Gastrocnemius medialis (tissue), 4 donors: ENCODE results near the gene KCNJ3.

Experiments used
- POLR2A ChIP-seq, 2 donors: fragments of 450-650 bp; IDR thresholded peaks; one replicate each; pipeline ENCODE4 v1.6.1; 2017; ENCODE audit warnings: antibody characterized with exemption in 2 of 2, mild to moderate bottlenecking in 2 of 2, moderate library complexity in 2 of 2
- TF ChIP-seq, protein P1 (sequence below), 5 experiments: fragments of 450-650 bp in 3 of 5; fragments of 200-600 bp in 2 of 5; sonication (generic) in 2 of 5; IDR thresholded peaks in 4 of 5; conservative IDR thresholded peaks in 1 of 5; 1 replicate in 4 of 5; 2 replicates in 1 of 5; pipeline ENCODE4 v1.5.1; 2016 to 2019; ENCODE audit warnings: antibody characterized with exemption in 5 of 5, mild to moderate bottlenecking in 3 of 5, moderate library complexity in 3 of 5

DNA sequence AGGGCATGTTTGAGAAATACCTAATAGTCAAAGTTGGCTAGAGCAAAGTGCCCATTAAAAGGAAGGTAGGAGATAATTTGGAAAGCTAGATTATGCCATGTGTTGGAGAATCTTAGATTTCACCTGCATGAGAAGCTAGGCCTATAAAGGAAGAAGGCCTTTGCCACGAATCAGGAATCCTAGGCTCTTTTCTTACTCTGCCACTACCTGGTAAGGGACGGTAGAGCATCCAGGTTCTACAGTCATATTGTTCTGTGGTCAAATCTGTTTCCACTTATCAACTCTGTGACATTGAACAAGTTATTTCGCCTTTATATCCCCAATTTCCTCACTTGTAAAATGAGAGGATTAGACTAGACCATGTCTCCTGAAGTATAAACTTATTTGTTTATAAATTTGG, 3.6 kb upstream of the KCNJ3 start:
- TF ChIP-seq, protein P1, sequence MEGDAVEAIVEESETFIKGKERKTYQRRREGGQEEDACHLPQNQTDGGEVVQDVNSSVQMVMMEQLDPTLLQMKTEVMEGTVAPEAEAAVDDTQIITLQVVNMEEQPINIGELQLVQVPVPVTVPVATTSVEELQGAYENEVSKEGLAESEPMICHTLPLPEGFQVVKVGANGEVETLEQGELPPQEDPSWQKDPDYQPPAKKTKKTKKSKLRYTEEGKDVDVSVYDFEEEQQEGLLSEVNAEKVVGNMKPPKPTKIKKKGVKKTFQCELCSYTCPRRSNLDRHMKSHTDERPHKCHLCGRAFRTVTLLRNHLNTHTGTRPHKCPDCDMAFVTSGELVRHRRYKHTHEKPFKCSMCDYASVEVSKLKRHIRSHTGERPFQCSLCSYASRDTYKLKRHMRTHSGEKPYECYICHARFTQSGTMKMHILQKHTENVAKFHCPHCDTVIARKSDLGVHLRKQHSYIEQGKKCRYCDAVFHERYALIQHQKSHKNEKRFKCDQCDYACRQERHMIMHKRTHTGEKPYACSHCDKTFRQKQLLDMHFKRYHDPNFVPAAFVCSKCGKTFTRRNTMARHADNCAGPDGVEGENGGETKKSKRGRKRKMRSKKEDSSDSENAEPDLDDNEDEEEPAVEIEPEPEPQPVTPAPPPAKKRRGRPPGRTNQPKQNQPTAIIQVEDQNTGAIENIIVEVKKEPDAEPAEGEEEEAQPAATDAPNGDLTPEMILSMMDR (IDR thresholded peaks at IDR 0.05 in 4 of 5, conservative IDR thresholded peaks at IDR 0.05 in 1 of 5): no peak
- TF ChIP-seq POLR2A (IDR thresholded peaks at IDR 0.05): no peak
